ENCODE results near the gene SLC41A2. TPM values are rescaled to one million over a fixed set of nuclear protein-coding genes. Genes with fewer than 3 reads are reported as not detected.
A peak's percentile ranks its signal among the peaks of the same experiment; 100 is the strongest.

The SLC41A2 gene
- total and polyA plus RNA-seq, 2 of the 4 experiments (the other 2 are of a cell fraction) = 1.5 to 6.8 TPM

- Histone ChIP-seq H3K9ac (ENCODE audit: low read depth, low read length) (no peak overlapping the region), H3K79me1 (ENCODE audit: low read depth in 1 of 2, low read length in 2 of 2) (no peaks in the 10 kb centered on the region), H2BK20ac (ENCODE audit: low read depth, low read length) (no peak overlapping the region), H3K9me3 (ENCODE audit: control insufficient read depth, insufficient read depth, low read length) (no peaks in the 10 kb centered on the region), H4K8ac (ENCODE audit: low read depth in 2 of 2, low read length in 2 of 2) (no peak overlapping the region), H3K4me1 (ENCODE audit: control insufficient read depth, insufficient read depth, low read length) (no peaks in the 10 kb centered on the region), H2BK5ac (ENCODE audit: low read depth, low read length, poor library complexity, severe bottlenecking) (no peak overlapping the region), H2AK5ac (ENCODE audit: low read depth, low read length) (no peak overlapping the region), H3K4ac (ENCODE audit: low read depth, low read length) (no peak overlapping the region), H3K27ac (ENCODE audit: insufficient read depth, low read length) (no peak overlapping the region), H2BK15ac (ENCODE audit: low read depth, low read length) (no peak overlapping the region), H2AK9ac (replicated peaks; ENCODE audit: low read depth, low read length, poor library complexity) (no peak overlapping the region), H3K23ac (ENCODE audit: low read depth, low read length) (no peak overlapping the region), H2BK120ac (ENCODE audit: low read depth, low read length) (no peak overlapping the region), H3K56ac (ENCODE audit: extremely low read depth, insufficient read depth, low read length) (no peak overlapping the region), H4K20me1 (ENCODE audit: insufficient read depth, low read length) (no peaks in the 10 kb centered on the region), H3K4me2 (ENCODE audit: low read depth, low read length) (no peak overlapping the region), H3K14ac (replicated peaks; ENCODE audit: low read depth, low read length) (no peak overlapping the region), H4K5ac (ENCODE audit: low read depth, low read length) (no peak overlapping the region), H3K36me3 (ENCODE audit: control insufficient read depth, insufficient read depth, low read length) (no peaks in the 10 kb centered on the region), H3K4me3 (ENCODE audit: insufficient read depth, low read depth, low read length) (no peak overlapping the region), H4K91ac (ENCODE audit: insufficient read depth, low read depth, low read length) (no peak overlapping the region), H3K27me3 (ENCODE audit: control insufficient read depth, insufficient read depth, low read length) (no peaks in the 10 kb centered on the region), H3K9me1 (ENCODE audit: insufficient read depth, low read length) (no peaks in the 10 kb centered on the region), H2AFZ (replicated peaks; ENCODE audit: low read length, poor library complexity) (no peak overlapping the region), H3K18ac (ENCODE audit: low read depth, low read length) (no peak overlapping the region)
- no peak for DNase-seq
- intact Hi-C loops (cut with micrococcal nuclease) = no loop called here
- dilution Hi-C loops (cut with HindIII; ENCODE audit: low sequenced_read_pairs, unreplicated experiment) = no loop called here
- no CpG with 5 or more reads among the region's 4 CpGs for WGBS, 2 experiments (ENCODE audit: extremely low coverage in 2 of 2, insufficient read length in 1 of 2)
- ChIA-PET POLR2A (ENCODE audit: unreplicated experiment) (no interaction called here), CTCF (no interaction called here)
- in situ Hi-C loops (cut with MboI; ENCODE audit: low sequenced_read_pairs) = no loop called here
- no TSS peak for BruUV-seq (replicated peaks)
- ATAC-seq (ENCODE audit: low read depth) = no peak
- TF ChIP-seq MXI1 (IDR thresholded peaks at IDR 0.05; ENCODE audit: borderline replicate concordance, low read depth, low read length) = no peak
- 0 out of 2 replicates have a peak, but pooled peaks have one; percentile 11 for TF ChIP-seq MAFK (IDR thresholded peaks at IDR 0.05; ENCODE audit: low read depth, low read length)
These were observed 46.1 kb downstream of the SLC41A2 start for GRCh38 chr12:104911942-104912341.
